Progenitor cell of endocrine pancreas (in vitro differentiated cells): ENCODE results near the gene CAPN8. TPM values are rescaled to one million over a fixed set of nuclear protein-coding genes. Genes with fewer than 3 reads are reported as not detected.

Experiments
- DNase-seq: peaks from one replicate; pipeline ENCODE4 v3.0.0; 2021; ENCODE audit warnings: low spot score; ENCODE audit not compliant: unreplicated experiment
- H3K27ac Mint-ChIP-seq: 2 replicates; pipeline ENCODE4 v1.8.0; 2021; ENCODE audit warnings: mild to moderate bottlenecking, moderate library complexity, mixed read lengths
- H3K27me3 Mint-ChIP-seq: 2 replicates; pipeline ENCODE4 v1.8.0; 2021; ENCODE audit warnings: mixed read lengths
- H3K36me3 Mint-ChIP-seq: 2 replicates; pipeline ENCODE4 v1.8.0; 2022; ENCODE audit warnings: mixed read lengths; ENCODE audit not compliant: insufficient read depth
- H3K4me1 Mint-ChIP-seq: 2 replicates; pipeline ENCODE4 v1.8.0; 2021; ENCODE audit warnings: low read depth, mixed read lengths
- H3K4me3 Mint-ChIP-seq: 2 replicates; pipeline ENCODE4 v1.8.0; 2021; ENCODE audit warnings: low read depth, mild to moderate bottlenecking, moderate library complexity, mixed read lengths
- H3K9me3 Mint-ChIP-seq: 2 replicates; pipeline ENCODE4 v1.8.0; 2021; ENCODE audit warnings: low read depth, mixed read lengths
- CTCF ChIP-seq: fragments of 200-600 bp; sonication (generic); IDR thresholded peaks from one replicate; pipeline ENCODE4 v1.5.0; 2021; ENCODE audit warnings: antibody characterized with exemption, mild to moderate bottlenecking; ENCODE audit not compliant: unreplicated experiment
- total RNA-seq: library from RNA; stranded (reverse); gene quantifications from 2 replicates; pipeline ENCODE4 v1.2.1, GENCODE V29; 2021

The CAPN8 gene
- total RNA-seq, 1 donor from 2014 or later = 1.3 TPM

DNA sequence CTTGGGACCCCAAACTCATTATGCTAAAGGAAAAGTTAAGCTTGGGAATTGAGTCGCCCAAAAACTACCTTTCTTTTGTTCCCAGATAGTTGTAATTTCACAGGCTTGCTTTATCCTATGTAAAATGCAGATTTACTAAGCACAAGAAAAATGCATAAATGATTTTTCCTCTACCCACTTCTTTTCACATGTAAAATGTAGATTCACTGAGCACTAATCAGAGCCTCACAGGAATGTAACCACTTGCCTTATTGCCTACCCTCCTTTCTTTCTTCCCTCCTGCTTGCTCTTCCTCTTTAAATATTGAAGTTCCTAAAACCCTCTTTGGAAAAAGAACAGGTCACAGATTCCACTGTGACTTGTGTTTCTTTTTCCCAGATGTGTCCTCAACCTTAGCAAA lies 18.3 kb downstream of the CAPN8 start:
- no peaks in the 10 kb centered on the region for H3K36me3 Mint-ChIP-seq
- no peak overlapping the region for H3K4me3 Mint-ChIP-seq
- H3K27ac Mint-ChIP-seq = no peak overlapping the region
- TF ChIP-seq CTCF = no peak
- H3K27me3 Mint-ChIP-seq = peaks cover 17% of the 10 kb centered on the region
- H3K4me1 Mint-ChIP-seq = peaks cover 11% of the 10 kb centered on the region
- DNase-seq = no peak
- no peaks in the 10 kb centered on the region for H3K9me3 Mint-ChIP-seq

DNA sequence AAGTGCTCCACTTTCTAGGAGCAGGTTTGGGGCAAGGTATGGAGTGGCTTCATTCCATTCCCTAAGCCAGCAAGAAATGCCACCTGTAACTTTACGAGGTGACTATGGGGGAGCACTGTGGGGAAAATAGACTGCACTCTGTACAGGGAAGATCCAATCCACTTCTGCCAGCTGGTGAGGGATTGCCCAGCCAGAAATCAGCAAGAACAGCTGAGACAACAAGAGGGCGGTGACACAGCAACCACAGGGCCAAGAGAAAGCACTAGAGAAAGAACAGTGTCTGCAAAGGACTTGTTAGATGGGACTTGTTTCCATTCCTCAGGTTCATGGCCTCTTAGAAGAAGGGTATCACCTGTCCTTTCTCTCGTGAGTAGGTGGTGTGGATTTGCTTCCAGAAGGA lies 19.6 kb downstream of the CAPN8 start:
- no peak for DNase-seq

DNA sequence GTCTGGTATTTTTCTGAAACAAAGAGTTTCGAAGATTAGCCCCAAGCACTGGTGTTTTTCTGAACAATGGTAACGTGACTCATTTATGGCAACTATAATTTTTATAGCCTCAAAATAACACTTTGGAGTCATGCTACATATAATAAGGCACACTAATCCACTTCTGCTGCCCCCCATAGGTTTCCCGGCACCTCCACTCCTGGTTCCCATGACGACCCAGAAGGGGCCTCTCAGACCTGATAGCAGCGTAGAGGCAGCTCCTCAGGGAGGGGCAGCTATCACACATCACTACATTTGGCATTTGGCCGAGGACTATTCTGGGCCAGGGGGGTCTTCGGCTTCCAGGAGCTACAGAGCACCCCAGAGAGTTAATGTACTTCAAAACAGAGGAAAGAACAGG lies 23.3 kb downstream of the CAPN8 start:
- Mint-ChIP-seq H3K9me3 (peaks cover 14% of the 10 kb centered on the region), H3K27ac (no peak overlapping the region), H3K4me1 (peaks cover 20% of the 10 kb centered on the region), H3K36me3 (peaks cover 7% of the 10 kb centered on the region), H3K27me3 (peaks cover 3% of the 10 kb centered on the region), H3K4me3 (no peak overlapping the region)
- no peak for TF ChIP-seq CTCF
- DNase-seq = no peak

More for the DNA sequence above, 19.6 kb downstream of the CAPN8 start:
- TF ChIP-seq CTCF = no peak
- peaks cover 12% of the 10 kb centered on the region for H3K27me3 Mint-ChIP-seq
- H3K36me3 Mint-ChIP-seq = no peaks in the 10 kb centered on the region
- H3K4me1 Mint-ChIP-seq = peaks cover 19% of the 10 kb centered on the region
- no peaks in the 10 kb centered on the region for H3K9me3 Mint-ChIP-seq
- H3K4me3 Mint-ChIP-seq = no peak overlapping the region
- H3K27ac Mint-ChIP-seq = no peak overlapping the region

GRCh38 chr1:223641523-223642039 lies 23.9 kb downstream of the CAPN8 start:
- no peak for DNase-seq
- Mint-ChIP-seq H3K27me3 (peaks cover 3% of the 10 kb centered on the region), H3K27ac (no peak overlapping the region), H3K36me3 (peaks cover 10% of the 10 kb centered on the region), H3K4me1 (peaks cover 23% of the 10 kb centered on the region), H3K9me3 (peaks cover 18% of the 10 kb centered on the region), H3K4me3 (no peak overlapping the region)
- TF ChIP-seq CTCF = no peak

DNA sequence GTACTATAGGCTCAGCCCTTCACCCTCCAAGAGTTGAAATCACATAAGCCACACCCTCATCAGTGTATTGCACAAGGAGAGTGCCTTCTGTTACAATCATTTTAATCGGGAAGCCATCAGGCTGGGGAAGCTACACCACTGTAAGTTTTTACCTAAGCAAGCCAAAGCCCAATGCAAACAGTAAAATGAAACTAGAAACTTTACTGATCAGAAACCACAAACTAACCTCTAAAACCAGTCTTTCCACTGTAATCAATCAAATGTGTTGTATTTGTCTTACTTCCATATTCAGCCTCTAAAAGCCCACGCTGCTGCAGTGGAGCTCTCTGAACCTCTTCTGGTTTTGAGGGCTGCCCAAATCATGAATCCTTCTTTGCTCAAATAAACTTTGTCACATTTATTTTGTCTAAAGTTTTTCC lies 26.2 kb downstream of the CAPN8 start:
- H3K4me1 Mint-ChIP-seq = peaks cover 28% of the 10 kb centered on the region
- no peak for DNase-seq
- no peak overlapping the region for H3K4me3 Mint-ChIP-seq
- H3K9me3 Mint-ChIP-seq = peaks cover 18% of the 10 kb centered on the region
- no peak for TF ChIP-seq CTCF
- H3K27me3 Mint-ChIP-seq = no peaks in the 10 kb centered on the region
- H3K27ac Mint-ChIP-seq = no peak overlapping the region
- peaks cover 10% of the 10 kb centered on the region for H3K36me3 Mint-ChIP-seq
